ENCODE results near the gene RIOX2. TPM values are rescaled to one million over a fixed set of nuclear protein-coding genes. Genes with fewer than 3 reads are reported as not detected.
A peak's percentile ranks its signal among the peaks of the same experiment; 100 is the strongest.

Gene RIOX2
- total RNA-seq (10 to 100 TPM; 16.8 to 23.5 (median 21.0) TPM), polyA plus RNA-seq (10 to 100 TPM in 2 of 3 donors, 1 to 10 TPM in 1; 9.0 to 16.6 (median 15.3) TPM)

GRCh38 chr3:97971679-97972567 lies at the start of gene RIOX2:
Gene RIOX2 (minus strand): TSS chr3:97972431. CDS start chr3:97967593, 4,838 bp downstream.
- peak within 1 kb of the TSS; percentile 66 to 89 (median 80) for H3K4me3 ChIP-seq
- no peaks in the 10 kb centered on the region for H3K27me3 ChIP-seq
- DNase-seq: peak; percentile 85
- peaks cover 0 to 4% (median 0%) of the 10 kb centered on the region in 4 donors for H3K36me3 ChIP-seq
- H3K4me1 ChIP-seq: peaks cover 0 to 39% (median 15%) of the 10 kb centered on the region in 4 donors
- WGBS, 2 donors: 0 to 2% methylated on average over 82 of the region's 82 CpGs
- H3K9me3 ChIP-seq: no peaks in the 10 kb centered on the region
- TF ChIP-seq CTCF (IDR thresholded peaks at IDR 0.05): no peak
- peak in 2 of 4 donors; percentile 75 to 79 for TF ChIP-seq POLR2AphosphoS5 (IDR thresholded peaks at IDR 0.05)
- TF ChIP-seq POLR2A (IDR thresholded peaks at IDR 0.05): peak in 1 of 2 donors; percentile 25
- H3K27ac ChIP-seq: peak within 1 kb of the TSS; percentile 87 to 94 (median 90)
- intact Hi-C loops (cut with DNase I): loop anchor here (5.0 kb wide), 1 partner anchor 150 kb away; the partner anchor contains the start of gene CRYBG3

- TF ChIP-seq EP300 (IDR thresholded peaks at IDR 0.05): no peak
- no peak for TF ChIP-seq CTCF (IDR thresholded peaks at IDR 0.05)
- TF ChIP-seq POLR2A (IDR thresholded peaks at IDR 0.05): no peak
- TF ChIP-seq POLR2AphosphoS5 (IDR thresholded peaks at IDR 0.05): no peak
- Histone ChIP-seq H3K4me3 (no peak overlapping the region), H3K4me1 (peaks cover 0 to 21% (median 9%) of the 10 kb centered on the region in 4 donors), H3K27ac (no peak overlapping the region), H3K27me3 (peaks cover 0 to 3% (median 0%) of the 10 kb centered on the region in 3 donors), H3K36me3 (no peaks in the 10 kb centered on the region), H3K9me3 (no peaks in the 10 kb centered on the region)
- intact Hi-C loops (cut with DNase I): loop anchor here (5.0 to 10.0 kb wide), 2 partner anchors 63 to 126 kb away; no protein-coding TSS in a partner anchor
- 94 to 96% methylated on average over 4 of the region's 4 CpGs for WGBS, 2 donors
- DNase-seq: no peak
These were observed 48.2 kb upstream of the RIOX2 start for GRCh38 chr3:98020412-98020811.

- no peak for TF ChIP-seq EP300 (IDR thresholded peaks at IDR 0.05)
- TF ChIP-seq CTCF (IDR thresholded peaks at IDR 0.05): no peak
- no peak for TF ChIP-seq POLR2A (IDR thresholded peaks at IDR 0.05)
- no peak for TF ChIP-seq POLR2AphosphoS5 (IDR thresholded peaks at IDR 0.05)
- no peak overlapping the region for H3K4me3 ChIP-seq
- intact Hi-C loops (cut with DNase I): no loop called here
- H3K27ac ChIP-seq: no peak overlapping the region
- H3K27me3 ChIP-seq: no peaks in the 10 kb centered on the region
- H3K9me3 ChIP-seq: no peaks in the 10 kb centered on the region
- WGBS, 2 donors: 88 to 89% methylated on average over 4 of the region's 4 CpGs
- peaks cover 0 to 30% (median 17%) of the 10 kb centered on the region in 4 donors for H3K4me1 ChIP-seq
- H3K36me3 ChIP-seq: no peaks in the 10 kb centered on the region
- DNase-seq: no peak
These were observed 46.1 kb upstream of the RIOX2 start for GRCh38 chr3:98018301-98018700.

GRCh38 chr3:98014268-98014585 lies 42.0 kb upstream of the RIOX2 start:
- 87% methylated on average over 2 of the region's 2 CpGs for WGBS, 2 donors
- no peak overlapping the region for H3K4me3 ChIP-seq
- no peak for TF ChIP-seq POLR2AphosphoS5 (IDR thresholded peaks at IDR 0.05)
- TF ChIP-seq EP300 (IDR thresholded peaks at IDR 0.05): no peak
- TF ChIP-seq POLR2A (IDR thresholded peaks at IDR 0.05): no peak
- TF ChIP-seq CTCF (IDR thresholded peaks at IDR 0.05): no peak
- intact Hi-C loops (cut with DNase I): no loop called here
- H3K27me3 ChIP-seq: no peaks in the 10 kb centered on the region
- H3K27ac ChIP-seq: no peak overlapping the region
- no peaks in the 10 kb centered on the region for H3K36me3 ChIP-seq
- peaks cover 0 to 22% (median 18%) of the 10 kb centered on the region in 4 donors for H3K4me1 ChIP-seq
- no peak for DNase-seq
- H3K9me3 ChIP-seq: no peaks in the 10 kb centered on the region
